GM12878 (cell line): Measurements from ENCODE around the gene PRKCE. TPM values are rescaled to one million over a fixed set of nuclear protein-coding genes. Genes with fewer than 3 reads are reported as not detected.

ENCODE experiments used
- BHLHE40 ChIP-seq, 2 experiments: fragments of 450-650 bp in 1 of 2; IDR thresholded peaks; 2 replicates each; pipeline ENCODE4 v1.6.1; 2011 to 2017; ENCODE audit warnings: low read depth in 2 of 2, borderline replicate concordance in 1 of 2, improper control_type of control experiment in 1 of 2, low read length in 1 of 2, mild to moderate bottlenecking in 1 of 2
- BMI1 ChIP-seq: fragments of 450-650 bp; IDR thresholded peaks from 2 replicates; pipeline ENCODE4 v1.6.1; 2016; ENCODE audit warnings: mild to moderate bottlenecking, moderate library complexity, borderline replicate concordance
- CHD2 ChIP-seq: IDR thresholded peaks from 2 replicates; pipeline ENCODE4 v1.6.1; 2011; ENCODE audit warnings: low read depth, low read length, improper control_type of control experiment, borderline replicate concordance
- E2F8 ChIP-seq: fragments of 450-650 bp; IDR thresholded peaks from 2 replicates; pipeline ENCODE4 v1.6.1; 2018; ENCODE audit warnings: mild to moderate bottlenecking, low read depth, moderate library complexity; ENCODE audit not compliant: partially characterized antibody
- EED ChIP-seq: sonication (generic); IDR thresholded peaks from 2 replicates; pipeline ENCODE4 v1.6.1; 2016; ENCODE audit warnings: antibody characterized with exemption, low read depth
- IRF4 ChIP-seq: IDR thresholded peaks from 2 replicates; pipeline ENCODE4 v1.6.1; 2011; ENCODE audit warnings: low read depth, low read length
- MEF2B ChIP-seq: fragments of 450-650 bp; IDR thresholded peaks from 2 replicates; pipeline ENCODE4 v1.6.1; 2018; ENCODE audit warnings: mild to moderate bottlenecking, moderate library complexity; ENCODE audit not compliant: partially characterized antibody, poor library complexity, severe bottlenecking
- SMARCA5 ChIP-seq: fragments of 450-650 bp; IDR thresholded peaks from 2 replicates; pipeline ENCODE4 v1.6.1; 2017; ENCODE audit warnings: mild to moderate bottlenecking
- SPI1 ChIP-seq: IDR thresholded peaks from 2 replicates; pipeline ENCODE4 v1.6.1; 2011; ENCODE audit warnings: low read depth, mild to moderate bottlenecking, low read length, moderate library complexity, borderline replicate concordance; ENCODE audit not compliant: insufficient read depth
- polyA plus RNA-seq, 11 experiments: library from polyadenylated mRNA; depleted of rRNA in 4 of 11; unstranded in 6 of 11; stranded (reverse) in 5 of 11; fragments of >200 nt; fragmentation: Nextera tagmentation in 4 of 11; fragmentation: Illumina TruSeq in 1 of 11; extraction: Ambion mirVana in 4 of 11; extraction: Trizol in 1 of 11; gene quantifications; 1 replicate in 1 of 11; 2 replicates in 10 of 11; pipeline versions ENCODE4 v1.2.1 to v1.2.3, GENCODE V29; 2011 to 2016; ENCODE audit warnings: inconsistent platforms in 2 of 11, missing spikeins in 2 of 11, low read depth in 1 of 11
- total RNA-seq, 4 experiments: library from RNA; depleted of rRNA in 3 of 4; stranded (reverse); fragments of >200 nt in 3 of 4; fragmentation: Illumina TruSeq in 1 of 4; extraction: Trizol in 1 of 4; gene quantifications; 2 replicates each; pipeline versions ENCODE4 v1.2.1 to v1.2.3, GENCODE V29; 2013 to 2021
- TF ChIP-seq, protein P1 (sequence below): fragments of 450-650 bp; IDR thresholded peaks from 2 replicates; pipeline ENCODE4 v1.6.1; 2017; ENCODE audit warnings: low read depth, mild to moderate bottlenecking, moderate library complexity

Gene PRKCE
- total and polyA plus RNA-seq, 10 of the 15 experiments (the other 5 are each of a cell fraction or from before 2014, with no cell fraction given), result 2.6 to 28.2 (median 11.3) TPM

- TF ChIP-seq, protein P1, sequence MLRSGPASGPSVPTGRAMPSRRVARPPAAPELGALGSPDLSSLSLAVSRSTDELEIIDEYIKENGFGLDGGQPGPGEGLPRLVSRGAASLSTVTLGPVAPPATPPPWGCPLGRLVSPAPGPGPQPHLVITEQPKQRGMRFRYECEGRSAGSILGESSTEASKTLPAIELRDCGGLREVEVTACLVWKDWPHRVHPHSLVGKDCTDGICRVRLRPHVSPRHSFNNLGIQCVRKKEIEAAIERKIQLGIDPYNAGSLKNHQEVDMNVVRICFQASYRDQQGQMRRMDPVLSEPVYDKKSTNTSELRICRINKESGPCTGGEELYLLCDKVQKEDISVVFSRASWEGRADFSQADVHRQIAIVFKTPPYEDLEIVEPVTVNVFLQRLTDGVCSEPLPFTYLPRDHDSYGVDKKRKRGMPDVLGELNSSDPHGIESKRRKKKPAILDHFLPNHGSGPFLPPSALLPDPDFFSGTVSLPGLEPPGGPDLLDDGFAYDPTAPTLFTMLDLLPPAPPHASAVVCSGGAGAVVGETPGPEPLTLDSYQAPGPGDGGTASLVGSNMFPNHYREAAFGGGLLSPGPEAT, result no peak
- TF ChIP-seq EED (peak; percentile 24; the same call in 1 of the 2 replicates), BMI1 (0 out of 2 replicates have a peak, but pooled peaks have one; percentile 16), CHD2 (peak; percentile 64; the same call in 1 of the 2 replicates), MEF2B (peak; percentile 12), IRF4 (peak; percentile 77; the same call in 1 of the 2 replicates), SMARCA5 (0 out of 2 replicates have a peak, but pooled peaks have one; percentile 47), BHLHE40 (IDR thresholded peaks at IDR 0.05; ENCODE audit: borderline replicate concordance in 1 of 2, low read depth in 2 of 2, low read length in 1 of 2) (no peak), E2F8 (no peak), SPI1 (peak; percentile 92)
These were observed 201.1 kb downstream of the PRKCE start (continued) for GRCh38 chr2:45852450-45853150.
